ENCODE measurements around the gene SYNDIG1L.
"Not testable (repeated sequence)": the region's sequence is repeated elsewhere in the genome, so short reads cannot be mapped to it uniquely, and the experiment has no call there.

The SYNDIG1L gene

DNA sequence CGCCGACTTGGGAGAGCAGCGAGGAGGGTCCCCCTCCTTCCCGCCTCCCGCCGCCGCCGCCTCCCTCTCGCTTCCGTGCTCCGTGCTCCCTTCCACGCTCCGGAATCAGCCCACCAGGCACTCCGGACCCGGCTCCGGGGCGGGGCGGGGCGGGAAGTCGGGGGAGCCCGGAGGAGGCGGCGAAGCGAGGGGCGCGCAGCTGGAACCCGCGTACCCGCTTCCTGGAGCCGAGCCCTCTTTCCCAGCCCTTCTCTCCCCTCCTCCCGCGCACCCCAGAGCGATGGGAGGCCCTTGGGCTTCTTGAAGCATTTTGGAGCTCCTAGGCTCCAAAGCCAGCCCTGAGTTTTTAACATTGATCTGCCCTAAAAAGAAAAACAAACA lies at the start of gene SYNDIG1L:
Gene SYNDIG1L (minus strand): TSS at position 9 of the 381 bp plus-strand sequence. CDS start 16,466 bp downstream, outside the sequence.
- no peak for DNase-seq

DNA sequence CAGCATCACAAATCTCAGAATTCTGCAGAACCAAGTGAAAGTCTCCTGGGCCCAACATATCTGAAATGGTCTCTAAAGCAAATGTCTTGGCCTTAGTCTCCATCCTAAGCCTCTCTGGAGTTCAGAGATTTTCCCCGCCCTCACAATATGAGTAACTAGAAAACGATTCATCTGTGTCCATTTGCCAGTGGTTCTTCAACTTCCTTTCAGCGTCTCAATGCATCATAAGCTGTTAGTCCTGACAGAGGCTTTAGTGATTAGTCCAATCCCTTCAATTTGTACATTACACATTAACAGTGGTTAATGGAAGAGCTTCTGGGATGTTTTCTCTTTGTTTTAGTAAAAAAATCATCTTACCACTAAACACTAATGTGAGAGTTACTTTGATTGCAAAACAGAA lies 49.7 kb upstream of the SYNDIG1L start:
- DNase-seq = no peak

DNA sequence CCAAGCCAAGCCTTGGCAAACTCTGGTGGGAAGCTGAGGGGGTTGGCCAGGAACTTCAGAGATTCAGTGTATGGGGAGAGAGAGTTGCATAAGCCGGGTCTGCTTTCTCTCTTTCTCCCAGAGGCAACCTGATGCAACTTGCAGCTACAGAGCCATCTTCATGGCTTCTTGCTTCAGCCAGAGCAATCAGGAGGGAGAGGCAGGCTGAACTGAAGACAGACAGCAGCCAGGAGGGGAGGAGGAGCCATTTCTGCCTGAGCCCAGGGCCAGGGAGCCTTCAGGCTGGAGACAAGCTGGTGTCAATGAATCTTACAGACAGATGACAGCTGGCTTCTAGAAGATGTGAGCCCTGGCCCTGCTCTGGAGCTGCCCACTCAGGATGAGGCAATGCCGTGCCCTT lies 48.4 kb upstream of the SYNDIG1L start:
- DNase-seq = no peak

DNA sequence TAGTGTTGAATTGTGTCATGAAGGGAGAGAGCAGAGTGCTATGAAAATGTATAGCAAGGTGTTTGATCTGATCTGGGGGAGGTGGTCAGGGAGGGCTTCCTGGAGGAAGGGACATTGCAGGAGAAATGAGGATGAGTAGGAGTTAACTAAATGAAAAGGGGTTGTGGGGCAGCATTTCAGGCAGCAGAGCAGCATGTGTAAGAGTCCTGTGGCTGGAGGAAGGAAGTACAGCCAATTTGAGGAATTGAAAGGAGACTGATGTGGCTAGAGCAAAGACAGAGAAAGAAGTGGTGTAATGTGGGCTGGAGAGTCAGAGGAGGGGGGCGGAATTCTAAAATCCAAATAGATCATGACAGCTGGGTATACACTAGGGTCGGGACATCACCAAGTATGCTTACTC lies 46.6 kb upstream of the SYNDIG1L start:
- DNase-seq = no peak

DNA sequence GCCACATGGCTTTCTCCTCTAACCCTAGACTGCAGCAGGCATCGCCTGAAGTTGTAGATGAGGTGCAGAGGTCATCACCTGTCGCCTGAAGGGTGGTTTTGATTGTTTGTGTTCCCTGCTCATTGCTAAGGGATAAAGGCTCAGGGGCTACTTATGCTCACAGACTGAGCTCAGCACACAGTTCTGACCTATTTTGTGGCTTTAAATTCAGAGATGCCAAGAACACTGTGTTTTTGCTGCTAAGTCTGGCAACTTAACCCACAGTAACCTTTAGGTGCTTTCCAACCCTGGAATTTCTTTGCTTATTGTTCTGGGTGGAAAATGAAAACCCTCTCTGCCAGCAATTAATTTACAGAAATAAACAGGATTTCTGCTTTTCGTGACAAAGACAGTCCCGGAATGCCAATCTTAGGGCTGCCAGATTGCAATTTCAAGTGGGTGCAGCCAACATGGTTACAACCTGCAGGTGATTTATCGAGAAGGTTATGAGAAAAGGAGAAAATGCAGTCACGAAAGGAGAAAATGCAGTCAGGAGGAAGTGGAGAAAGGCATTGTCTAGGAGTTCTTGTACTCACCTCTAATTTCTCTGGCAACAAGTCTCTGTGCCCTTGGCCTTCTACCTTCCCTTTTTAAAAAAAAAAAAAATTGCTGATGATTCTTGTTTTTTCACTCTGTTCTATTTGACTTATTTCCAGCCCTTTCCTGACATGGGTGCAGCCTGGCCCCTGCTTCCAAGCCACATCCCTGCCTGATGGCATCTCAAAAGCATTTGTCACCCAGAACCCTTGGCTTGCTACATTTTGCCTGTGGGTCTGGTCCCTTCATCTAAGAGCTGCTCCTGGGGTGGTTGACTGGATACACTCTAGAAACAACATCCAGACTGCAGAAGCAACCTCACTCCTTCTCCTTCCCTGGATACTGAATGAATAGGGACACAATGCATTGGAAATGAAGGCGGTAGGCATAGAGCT lies 43.8 kb upstream of the SYNDIG1L start:
- DNase-seq = no peak

DNA sequence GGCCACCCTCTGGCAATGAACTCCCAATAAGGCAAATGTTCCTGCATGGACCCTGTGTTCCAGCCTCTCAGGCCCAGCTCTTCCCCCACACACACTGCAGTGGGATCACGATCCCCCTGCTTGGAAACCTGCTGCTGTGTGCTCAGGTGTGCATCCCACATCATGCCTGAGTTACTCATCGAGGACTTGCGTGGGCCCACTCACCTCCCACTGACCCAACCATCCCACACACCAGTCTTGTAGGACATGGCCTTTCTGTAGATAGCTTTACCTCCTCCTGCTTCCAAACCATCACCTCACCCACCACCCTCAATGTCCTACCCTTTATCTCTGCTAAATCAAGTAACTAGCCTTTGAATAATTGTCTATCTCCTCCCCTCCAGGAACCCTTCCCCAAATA lies 42.5 kb upstream of the SYNDIG1L start:
- DNase-seq = no peak

DNA sequence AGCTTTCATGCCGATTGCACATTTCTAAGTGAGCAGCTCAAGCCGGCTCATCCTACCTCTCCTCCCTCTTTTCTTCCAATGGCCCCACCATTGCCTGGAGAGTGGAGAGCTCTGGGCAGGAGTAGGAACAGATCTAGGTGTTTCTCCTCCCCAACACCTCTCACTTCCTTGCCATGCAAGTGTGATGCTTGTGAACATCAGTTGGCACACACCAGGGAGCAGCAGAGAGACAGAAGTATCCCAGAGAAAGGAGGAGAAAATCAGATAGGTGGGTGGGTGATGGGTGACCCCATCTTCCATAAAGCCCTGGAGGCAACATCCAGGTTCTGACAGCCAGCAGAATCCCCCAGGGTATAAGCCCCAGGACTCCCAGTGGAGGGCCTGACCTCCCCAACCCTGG lies 39.3 kb upstream of the SYNDIG1L start:
- DNase-seq = no peak

DNA sequence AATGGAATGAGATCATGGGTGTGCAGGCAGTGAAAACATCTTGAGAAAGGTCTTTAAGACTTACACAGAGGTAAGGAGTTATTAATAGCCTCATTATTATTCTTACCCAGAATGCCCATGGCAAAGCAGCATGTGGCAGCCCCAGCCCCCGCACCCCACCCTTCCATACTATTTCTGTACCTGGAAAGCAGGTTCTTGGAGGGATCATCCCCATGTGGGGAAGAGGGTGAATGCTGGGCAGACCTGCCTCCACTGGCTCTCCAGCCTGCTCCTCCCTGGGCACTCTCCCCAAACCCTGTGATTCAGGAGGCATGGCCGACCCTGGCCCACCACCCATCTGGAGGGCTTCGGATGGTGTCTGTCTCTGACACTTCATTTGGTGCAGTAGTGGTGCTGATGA lies 38.8 kb upstream of the SYNDIG1L start:
- no peak for DNase-seq

DNA sequence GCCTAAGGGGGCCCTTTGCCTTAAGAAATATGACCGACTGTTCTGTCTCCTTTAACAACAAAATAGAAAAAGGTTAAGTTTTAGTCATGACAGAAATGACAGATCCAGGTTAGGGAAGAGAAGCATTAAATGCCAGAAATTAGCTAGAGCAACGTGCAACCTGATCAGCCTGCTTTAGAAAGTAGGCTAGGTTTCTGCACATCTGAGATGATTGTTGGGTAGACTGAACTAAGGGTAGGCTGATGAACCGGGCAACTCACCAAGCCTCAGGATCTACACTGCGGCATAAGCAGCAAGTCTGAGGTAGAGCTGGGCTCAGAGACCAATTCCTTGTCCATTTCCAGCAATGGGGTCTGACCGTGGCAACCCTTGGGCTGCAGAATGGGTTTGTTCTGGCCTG lies 37.7 kb upstream of the SYNDIG1L start:
- no peak for DNase-seq

DNA sequence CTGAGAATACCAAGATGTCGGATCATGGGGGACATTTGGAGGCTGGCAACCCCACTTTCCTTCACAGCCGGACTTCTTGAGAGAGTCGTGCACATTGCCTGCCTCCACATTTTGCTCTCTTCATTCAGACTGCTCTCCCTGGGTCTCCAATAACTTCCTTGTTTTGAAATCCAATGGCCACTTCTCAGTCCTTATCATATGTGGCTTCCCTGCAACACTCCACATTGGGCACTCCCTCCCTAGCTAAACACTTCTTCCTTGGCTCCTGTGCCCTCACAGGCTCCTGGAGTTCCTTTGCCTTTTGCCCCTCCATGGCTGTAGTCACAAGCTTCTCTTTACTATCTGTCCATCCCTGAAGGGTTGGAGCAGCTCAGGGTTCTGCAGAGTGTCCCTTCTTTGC lies 37.0 kb upstream of the SYNDIG1L start:
- no peak for DNase-seq

DNA sequence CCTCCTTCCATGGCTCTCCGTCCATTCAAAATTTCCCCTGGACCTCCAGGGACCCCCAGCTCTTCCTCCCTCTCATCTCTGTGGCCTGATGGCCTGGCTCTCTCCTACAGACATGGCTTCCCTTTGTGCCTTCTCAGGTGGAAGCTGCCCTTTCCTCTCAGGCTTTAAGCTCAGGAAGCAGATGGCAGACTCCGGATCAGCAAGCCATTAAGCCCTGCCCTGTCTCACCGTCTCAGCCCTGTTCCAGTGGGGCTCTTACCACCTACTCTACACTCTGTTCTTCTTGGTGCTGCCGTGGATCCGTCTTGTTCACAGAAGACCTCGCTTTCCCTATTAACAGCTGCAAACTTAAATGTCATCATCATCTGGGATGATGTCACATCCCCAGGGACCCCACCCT lies 34.0 kb upstream of the SYNDIG1L start:
- no peak for DNase-seq

DNA sequence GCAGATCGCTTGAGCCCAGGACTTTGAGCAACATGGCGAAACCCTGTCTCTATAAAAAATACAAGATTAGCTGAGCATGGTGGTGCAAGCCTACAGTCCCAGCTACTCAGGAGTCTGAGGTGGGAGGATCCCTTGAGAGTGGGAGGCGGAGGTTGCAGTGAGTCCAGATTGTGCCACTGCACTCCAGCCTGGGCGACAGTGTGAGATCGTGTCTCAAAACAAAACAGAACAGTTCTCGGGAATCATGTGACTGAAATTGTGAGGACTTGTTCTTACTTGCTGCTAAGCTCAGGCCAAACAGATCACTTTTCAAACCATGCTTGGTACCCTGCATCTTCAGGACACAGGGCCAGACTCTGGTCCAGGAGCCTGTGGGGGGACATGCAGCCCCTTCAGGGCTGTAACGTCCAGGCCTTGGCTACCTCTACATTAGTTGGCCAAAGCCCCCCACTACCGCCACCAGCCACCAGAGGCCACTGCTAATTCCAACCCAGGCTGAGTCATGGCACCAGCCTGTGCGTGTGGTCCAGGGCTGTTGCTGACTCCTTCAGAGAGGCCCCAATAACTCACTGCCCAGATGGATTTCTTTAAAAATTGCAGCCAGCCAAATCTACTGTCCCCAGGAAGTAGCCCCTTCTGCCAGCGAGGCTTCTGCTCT lies 33.4 kb upstream of the SYNDIG1L start:
- DNase-seq = no peak

DNA sequence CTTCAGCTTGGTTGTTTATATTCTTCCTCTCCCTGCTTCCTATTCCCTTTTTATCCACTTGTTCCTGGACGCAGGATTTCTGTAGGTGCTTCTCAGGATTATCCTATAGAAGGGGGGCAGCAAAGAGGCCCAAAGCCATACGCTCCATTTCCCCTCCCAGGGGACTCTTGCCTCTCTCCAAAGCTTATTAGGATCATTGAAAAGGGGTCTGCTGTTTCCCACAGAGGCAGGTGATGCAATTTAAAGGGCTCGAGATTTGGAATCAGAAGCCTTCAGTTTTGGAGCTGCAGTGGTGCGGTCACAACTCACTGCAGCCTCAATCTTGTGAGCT lies 31.5 kb upstream of the SYNDIG1L start:
- DNase-seq = no peak

DNA sequence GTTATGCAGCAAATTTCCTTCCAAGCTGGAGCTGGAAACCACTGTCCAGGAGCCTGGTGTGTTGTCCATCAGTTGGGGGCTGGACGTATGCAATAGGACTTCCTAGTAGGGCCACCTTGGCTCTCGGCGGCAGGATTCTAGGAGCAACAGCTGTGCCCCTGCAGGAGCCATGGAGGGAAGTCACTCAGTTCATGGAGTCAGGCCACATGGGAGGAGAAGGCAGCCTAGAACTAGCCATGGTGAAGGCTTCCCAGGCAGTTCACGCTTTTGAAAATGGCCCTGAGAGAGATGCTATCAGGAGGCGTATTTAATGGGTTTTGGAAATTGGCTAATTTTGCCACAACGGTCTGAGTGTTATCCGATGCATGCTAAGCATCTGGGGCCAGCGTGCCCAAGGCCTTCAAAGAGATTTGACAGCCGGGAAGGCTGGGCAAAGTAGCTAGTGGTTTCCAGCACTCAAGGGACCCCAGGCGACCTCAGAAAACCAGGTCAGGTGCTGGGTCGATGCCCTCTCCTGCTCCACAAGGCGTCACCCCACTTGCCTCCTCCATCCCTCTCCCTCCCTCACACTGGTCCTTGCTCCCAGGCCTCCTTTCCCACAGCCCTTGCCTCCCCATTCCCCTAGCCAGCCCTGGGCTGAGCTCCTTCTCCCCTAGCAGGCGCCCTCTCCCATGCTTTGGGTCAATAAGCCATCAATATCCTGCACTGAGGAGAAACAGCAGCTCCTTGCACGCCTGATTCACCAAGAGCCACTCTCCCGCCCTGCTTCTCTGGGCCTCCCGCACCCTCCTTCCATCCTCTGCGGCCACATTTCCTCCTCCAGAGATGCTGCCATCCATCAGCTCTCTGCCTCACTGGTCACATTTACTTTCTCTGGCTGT lies 30.9 kb upstream of the SYNDIG1L start:
- no peak for DNase-seq

DNA sequence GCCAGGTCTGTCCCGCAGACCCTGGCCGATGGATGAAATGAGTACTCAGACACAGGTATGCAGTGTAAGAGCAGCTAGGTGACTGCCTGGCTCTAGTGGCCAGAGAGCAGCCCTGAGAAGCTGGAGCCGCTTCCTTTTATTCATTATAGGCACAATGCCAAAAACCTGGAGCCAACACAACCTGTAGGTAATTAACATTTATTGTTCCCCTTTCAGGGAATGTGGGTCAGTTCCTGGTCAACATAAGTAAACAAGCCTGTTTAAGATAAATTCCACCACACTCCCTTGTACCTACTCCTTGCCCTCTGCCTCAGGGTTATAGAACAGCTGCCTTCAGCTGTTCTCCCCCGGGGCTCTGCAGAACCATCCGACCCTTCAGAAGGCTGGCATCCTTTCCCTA lies 28.4 kb upstream of the SYNDIG1L start:
- DNase-seq = not testable (repeated sequence)

DNA sequence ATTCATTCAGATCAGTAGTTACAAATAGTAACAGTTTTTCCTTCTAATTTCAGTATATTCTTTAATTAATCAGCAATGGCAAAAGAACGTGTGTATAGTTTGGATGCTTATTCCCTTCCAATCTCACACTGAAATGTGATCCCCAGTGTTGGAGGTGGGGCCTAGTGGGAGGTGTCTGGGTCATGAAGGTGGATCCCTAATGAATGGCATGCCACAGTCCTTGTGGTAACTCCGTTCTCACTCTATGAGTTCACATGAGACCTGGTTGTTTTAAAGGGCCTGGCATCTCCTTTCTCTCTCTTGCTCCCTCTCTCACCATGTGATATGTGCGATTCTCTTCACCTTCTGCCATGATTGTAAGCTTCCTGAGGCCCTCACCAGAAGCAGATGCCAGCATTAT lies 18.9 kb upstream of the SYNDIG1L start:
- DNase-seq = no peak

DNA sequence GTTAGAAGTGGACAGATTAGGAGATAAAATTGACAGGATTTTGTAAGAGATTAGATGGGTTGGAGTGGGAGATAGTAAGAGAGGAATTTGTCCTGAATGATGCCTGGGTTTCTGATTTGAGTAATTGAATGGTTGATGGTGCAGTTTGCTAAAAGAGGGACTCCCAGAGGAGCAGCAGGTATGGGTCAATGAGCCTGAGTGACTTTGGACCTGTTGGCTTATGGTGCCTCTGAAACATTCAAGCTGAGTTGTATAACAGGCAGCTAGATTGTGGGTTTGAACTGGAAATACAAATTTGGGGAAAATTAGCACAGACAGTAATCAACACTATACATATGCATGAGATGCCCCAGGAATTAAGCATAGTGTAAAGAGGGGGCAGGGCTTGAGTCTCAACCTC lies 16.7 kb upstream of the SYNDIG1L start:
- DNase-seq = no peak

DNA sequence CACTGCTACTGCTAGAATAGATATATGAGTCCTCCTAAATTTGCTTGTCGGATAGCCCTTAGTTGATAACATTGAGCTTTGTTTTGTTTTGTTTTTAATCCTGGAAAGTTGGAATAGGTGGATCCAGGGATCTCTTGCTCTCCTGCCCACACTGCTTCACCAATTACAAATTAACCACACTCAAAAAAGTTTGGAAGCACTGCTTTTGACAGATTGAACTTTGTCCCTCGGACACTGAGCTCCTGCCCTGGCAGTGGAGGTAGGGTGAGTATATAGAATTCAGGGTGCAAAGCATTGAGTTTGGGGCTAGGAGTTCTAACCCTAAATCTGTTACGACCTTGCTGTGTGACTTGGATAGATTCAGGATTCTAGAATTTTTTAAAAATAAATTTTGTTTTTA lies 15.1 kb upstream of the SYNDIG1L start:
- no peak for DNase-seq

DNA sequence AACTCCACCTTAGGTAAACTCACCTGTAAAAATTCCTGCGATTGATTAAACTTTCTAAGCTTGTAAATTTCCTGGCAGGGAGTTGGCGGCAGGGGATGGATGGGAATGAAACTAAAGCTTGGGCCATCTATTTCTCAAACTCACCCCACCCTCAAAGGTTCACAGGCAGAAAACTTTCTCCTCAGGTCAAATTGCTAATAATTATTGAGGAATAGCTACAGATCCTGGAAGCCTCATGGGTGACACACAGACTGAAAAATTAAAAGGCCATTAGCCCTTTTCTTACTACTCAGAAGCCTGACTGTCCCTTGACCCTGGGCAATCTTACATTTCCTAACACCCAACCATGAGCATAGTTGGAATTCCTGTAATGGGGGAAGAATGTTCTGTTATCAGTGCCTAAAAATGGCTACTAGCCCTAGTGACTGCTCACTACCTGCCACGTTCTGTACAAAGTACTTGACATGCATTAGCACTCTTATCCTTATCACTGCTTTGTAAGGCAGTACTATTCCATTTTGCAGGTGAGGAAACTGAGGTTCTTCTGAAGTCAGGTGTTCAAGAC lies 12.4 kb upstream of the SYNDIG1L start:
- no peak for DNase-seq

DNA sequence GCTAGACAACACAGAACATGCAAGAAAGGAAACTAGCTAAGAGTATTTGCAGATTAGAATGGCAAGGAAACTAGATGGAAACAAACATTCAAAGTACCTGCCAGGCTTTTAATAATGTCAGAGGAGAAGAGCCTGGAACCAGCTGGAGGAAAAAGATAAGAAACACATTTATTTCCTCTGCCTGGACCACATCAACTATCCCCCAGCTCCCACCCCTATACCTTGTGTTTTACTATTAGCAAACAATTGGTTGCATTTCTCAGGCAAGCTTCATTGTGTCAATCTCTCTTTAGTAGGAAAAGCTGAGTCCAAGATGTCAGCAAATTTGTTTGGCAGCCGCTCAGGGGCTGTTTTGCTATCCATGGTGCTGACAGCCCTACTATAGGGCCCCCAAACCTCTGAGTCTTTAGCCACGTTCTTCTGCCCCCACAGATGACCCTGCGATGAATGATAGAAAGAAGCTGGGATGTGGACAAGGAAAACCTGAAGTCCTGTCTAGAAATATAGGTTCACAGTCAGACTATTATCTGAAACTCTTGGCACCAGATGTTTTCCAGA lies 11.6 kb upstream of the SYNDIG1L start:
- DNase-seq = no peak

DNA sequence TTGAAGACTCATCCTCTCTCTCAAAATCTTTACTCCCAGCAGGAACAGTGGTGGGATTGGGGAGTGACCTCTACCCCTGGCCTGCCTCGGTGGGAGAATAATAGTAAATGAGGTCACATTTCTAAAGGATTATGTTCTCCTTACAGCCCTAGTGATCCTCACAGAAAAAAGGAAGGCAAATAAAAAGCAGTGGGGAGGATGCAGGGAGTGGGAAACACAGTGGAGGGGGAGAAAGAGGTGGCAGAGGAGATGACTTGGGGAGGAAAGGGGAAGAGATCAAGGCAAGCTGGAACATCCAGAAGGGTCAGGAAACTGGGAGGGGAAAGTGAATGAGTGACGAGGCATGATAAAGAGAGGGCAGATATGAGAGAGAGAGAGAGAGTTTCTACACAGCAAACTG lies 8.3 kb upstream of the SYNDIG1L start:
- no peak for DNase-seq

DNA sequence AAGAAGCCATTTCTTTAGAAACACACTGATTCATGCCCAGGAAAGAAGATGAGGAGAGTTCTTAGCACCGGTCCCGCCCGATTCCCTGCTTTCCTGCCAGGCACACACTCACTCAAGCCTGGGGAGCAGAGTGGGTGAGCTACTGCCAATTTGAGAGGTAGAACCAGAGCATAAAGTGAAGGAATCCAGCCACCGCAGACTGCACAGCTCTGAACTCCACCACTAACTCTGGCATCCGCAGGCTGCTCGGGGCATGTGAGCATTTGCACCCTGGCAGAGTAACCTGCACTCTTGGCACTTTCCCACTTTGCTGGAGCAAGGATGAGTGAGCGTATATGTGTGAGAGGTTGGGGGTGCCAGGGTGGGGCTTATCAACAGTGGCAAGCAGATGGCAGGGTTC lies 4.0 kb upstream of the SYNDIG1L start:
- no peak for DNase-seq

DNA sequence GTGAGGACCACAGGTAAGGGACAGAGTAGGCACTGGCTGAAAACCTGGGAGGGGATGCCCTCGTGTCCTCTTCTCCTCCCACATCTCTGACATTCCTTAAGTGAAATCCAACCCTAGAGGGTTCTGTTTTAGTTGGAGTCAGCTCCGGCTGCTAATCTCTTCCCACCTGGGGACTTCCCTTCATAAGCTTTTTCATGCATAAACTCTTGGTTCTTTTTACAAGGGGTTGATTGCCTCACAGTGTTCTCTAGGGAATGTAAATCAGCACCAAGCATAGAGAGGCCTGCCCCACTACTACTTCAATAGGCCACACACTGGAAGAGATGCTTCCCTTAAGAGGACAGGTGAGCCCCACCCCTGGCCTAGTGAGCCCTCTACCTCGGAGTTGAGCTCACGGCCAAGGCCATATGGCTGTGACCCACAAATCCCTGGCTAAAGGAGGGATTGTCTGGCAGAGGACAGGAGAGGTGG lies 3.2 kb upstream of the SYNDIG1L start:
- no peak for DNase-seq

Data from cerebellar nuclear complex (tissue), 1 donor.